Fibroblast of lung (primary cell): ENCODE measurements around the gene TRAPPC5. TPM values are rescaled to one million over a fixed set of nuclear protein-coding genes. Genes with fewer than 3 reads are reported as not detected.

ENCODE experiments used
- DNase-seq, 2 donors: peaks; one replicate each; pipeline versions ENCODE4 v3.0.0 to v3.0.0-alpha.2; 2010; ENCODE audit warnings: low read depth in 2 of 2
- H2AFZ ChIP-seq: 2 replicates; pipeline ENCODE4 v1.5.1; 2012; ENCODE audit warnings: low read length, control low read depth, inconsistent platforms
- H3K27ac ChIP-seq: 2 replicates; pipeline ENCODE4 v1.5.1; 2011; ENCODE audit warnings: low read length, control low read depth; ENCODE audit not compliant: insufficient read depth
- H3K27me3 ChIP-seq: 2 replicates; pipeline ENCODE4 v1.5.1; 2011; ENCODE audit warnings: mild to moderate bottlenecking, low read length; ENCODE audit not compliant: control insufficient read depth, insufficient read depth
- H3K36me3 ChIP-seq: 2 replicates; pipeline ENCODE4 v1.5.1; 2011; ENCODE audit warnings: low read length; ENCODE audit not compliant: control insufficient read depth, insufficient read depth
- H3K4me1 ChIP-seq: 2 replicates; pipeline ENCODE4 v1.5.1; 2011; ENCODE audit warnings: low read length; ENCODE audit not compliant: control insufficient read depth, insufficient read depth; ENCODE audit errors: extremely low read depth
- H3K4me2 ChIP-seq: 2 replicates; pipeline ENCODE4 v1.5.1; 2011; ENCODE audit warnings: low read length, control low read depth; ENCODE audit not compliant: insufficient read depth; ENCODE audit errors: extremely low read depth
- H3K4me3 ChIP-seq, 4 experiments: fragments of 200-600 bp in 1 of 4; sonication (generic) in 1 of 4; replicated peaks in 1 of 4; 2 replicates each; pipeline ENCODE4 v1.5.1; 2011 to 2016; ENCODE audit warnings: low read length in 4 of 4, low read depth in 3 of 4, mild to moderate bottlenecking in 3 of 4, control low read depth in 2 of 4, inconsistent platforms in 1 of 4, mixed read lengths in 1 of 4; ENCODE audit not compliant: insufficient read depth in 1 of 4; ENCODE audit errors: control extremely low read depth in 1 of 4
- H3K79me2 ChIP-seq: 2 replicates; pipeline ENCODE4 v1.5.1; 2012; ENCODE audit warnings: mild to moderate bottlenecking, low read length, inconsistent platforms; ENCODE audit not compliant: control insufficient read depth, insufficient read depth
- H3K9ac ChIP-seq: 2 replicates; pipeline ENCODE4 v1.5.1; 2011; ENCODE audit warnings: mild to moderate bottlenecking, low read length, control low read depth; ENCODE audit not compliant: insufficient read depth
- H3K9me3 ChIP-seq: 2 replicates; pipeline ENCODE4 v1.5.1; 2012; ENCODE audit warnings: low read depth, low read length; ENCODE audit not compliant: control insufficient read depth, insufficient read depth
- H4K20me1 ChIP-seq: 2 replicates; pipeline ENCODE4 v1.5.1; 2011; ENCODE audit warnings: low read length; ENCODE audit not compliant: control insufficient read depth, insufficient read depth; ENCODE audit errors: extremely low read depth
- CTCF ChIP-seq, 2 donors: IDR thresholded peaks in 1 of 2; conservative IDR thresholded peaks in 1 of 2; 1 replicate in 1 of 2; 2 replicates in 1 of 2; pipeline ENCODE4 v1.5.1; 2011 to 2012; ENCODE audit warnings: low read length in 2 of 2, control low read depth in 1 of 2, inconsistent platforms in 1 of 2, low read depth in 1 of 2, mild to moderate bottlenecking in 1 of 2
- EZH2 ChIP-seq: IDR thresholded peaks from 2 replicates; pipeline ENCODE4 v1.5.1; 2012; ENCODE audit warnings: low read length, control low read depth, mild to moderate bottlenecking; ENCODE audit errors: missing control alignments
- polyA plus RNA-seq, 2 donors: library from polyadenylated mRNA; depleted of rRNA in 1 of 2; stranded (reverse) in 1 of 2; unstranded in 1 of 2; fragments of >200 nt; gene quantifications; 2 replicates each; pipeline ENCODE4 v1.2.1, GENCODE V29; 2011 to 2012; ENCODE audit warnings: missing spikeins in 1 of 2
- total RNA-seq: library from RNA; depleted of rRNA; stranded (reverse); fragments of >200 nt; gene quantifications from 2 replicates; pipeline ENCODE4 v1.2.1, GENCODE V29; 2014

The TRAPPC5 gene
- total and polyA plus RNA-seq, 2 donors (not counting 1 experiment from before 2014, with no cell fraction given) = 19.4 to 103 TPM

- no peaks in the 10 kb centered on the region for H3K9me3 ChIP-seq
- no peaks in the 10 kb centered on the region for H4K20me1 ChIP-seq
- no peak overlapping the region for H3K27ac ChIP-seq
- no peak overlapping the region for H2AFZ ChIP-seq
- H3K4me3 ChIP-seq = no peak overlapping the region
- H3K4me1 ChIP-seq = peaks cover under 1% of the 10 kb centered on the region
- DNase-seq = no peak
- TF ChIP-seq EZH2 (no peak), CTCF (conservative IDR thresholded peaks at IDR 0.05 in 1 of 2, IDR thresholded peaks at IDR 0.05 in 1 of 2; ENCODE audit: low read depth in 1 of 2, low read length in 2 of 2) (no peak)
- no peak overlapping the region for H3K4me2 ChIP-seq
- H3K9ac ChIP-seq = no peak overlapping the region
- no peaks in the 10 kb centered on the region for H3K36me3 ChIP-seq
- no peaks in the 10 kb centered on the region for H3K27me3 ChIP-seq
- no peaks in the 10 kb centered on the region for H3K79me2 ChIP-seq
Measured at GRCh38 chr19:7647156-7647555, 33.5 kb upstream of the TRAPPC5 start.

- Histone ChIP-seq H3K36me3 (no peaks in the 10 kb centered on the region), H3K4me1 (peaks cover 3% of the 10 kb centered on the region), H3K27ac (no peak overlapping the region), H4K20me1 (no peaks in the 10 kb centered on the region), H3K27me3 (no peaks in the 10 kb centered on the region), H3K4me3 (no peak overlapping the region), H3K9me3 (no peaks in the 10 kb centered on the region), H3K79me2 (no peaks in the 10 kb centered on the region), H2AFZ (no peak overlapping the region), H3K4me2 (no peak overlapping the region), H3K9ac (no peak overlapping the region)
- TF ChIP-seq EZH2 (no peak), CTCF (conservative IDR thresholded peaks at IDR 0.05 in 1 of 2, IDR thresholded peaks at IDR 0.05 in 1 of 2; ENCODE audit: low read depth in 1 of 2, low read length in 2 of 2) (no peak)
- no peak for DNase-seq
Measured at GRCh38 chr19:7648265-7649014, 32.2 kb upstream of the TRAPPC5 start.

- no peak overlapping the region for H2AFZ ChIP-seq
- no peaks in the 10 kb centered on the region for H3K27me3 ChIP-seq
- H3K36me3 ChIP-seq = no peaks in the 10 kb centered on the region
- H3K9ac ChIP-seq = no peak overlapping the region
- DNase-seq = no peak
- no peak overlapping the region for H3K4me3 ChIP-seq
- no peak overlapping the region for H3K4me2 ChIP-seq
- no peak overlapping the region for H3K27ac ChIP-seq
- H4K20me1 ChIP-seq = no peaks in the 10 kb centered on the region
- H3K79me2 ChIP-seq = no peaks in the 10 kb centered on the region
- H3K4me1 ChIP-seq = peaks cover 3% of the 10 kb centered on the region
- H3K9me3 ChIP-seq = no peaks in the 10 kb centered on the region
- TF ChIP-seq CTCF (conservative IDR thresholded peaks at IDR 0.05 in 1 of 2, IDR thresholded peaks at IDR 0.05 in 1 of 2; ENCODE audit: low read depth in 1 of 2, low read length in 2 of 2) (no peak), EZH2 (no peak)
Measured at GRCh38 chr19:7650148-7650547, 30.5 kb upstream of the TRAPPC5 start.
